ENCODE results near the gene DAPP1.

Gene DAPP1

GRCh38 chr4:99857307-99857706 lies 40.7 kb downstream of the DAPP1 start:
- no peak for DNase-seq

GRCh38 chr4:99859618-99860017 lies 43.0 kb downstream of the DAPP1 start:
- no peak for DNase-seq

GRCh38 chr4:99860521-99860920 lies 43.9 kb downstream of the DAPP1 start:
- DNase-seq = no peak

- DNase-seq = peak; percentile 90
Observed at GRCh38 chr4:99861120-99861905, 44.7 kb downstream of the DAPP1 start.

- DNase-seq = peak; percentile 25
Observed at GRCh38 chr4:99863804-99864203, 47.2 kb downstream of the DAPP1 start.

GRCh38 chr4:99868126-99868596 lies 51.5 kb downstream of the DAPP1 start:
- peak; percentile 94 for DNase-seq

GRCh38 chr4:99872570-99872969 lies 55.9 kb downstream of the DAPP1 start:
- DNase-seq = peak; percentile 44

GRCh38 chr4:99875071-99875470 lies 58.4 kb downstream of the DAPP1 start:
- no peak for DNase-seq

GRCh38 chr4:99876946-99877345 lies 60.3 kb downstream of the DAPP1 start:
- DNase-seq = no peak

- no peak for DNase-seq
Observed at GRCh38 chr4:99878604-99879003, 62.0 kb downstream of the DAPP1 start.

- DNase-seq = no peak
Observed at GRCh38 chr4:99879458-99879857, 62.8 kb downstream of the DAPP1 start.

GRCh38 chr4:99885063-99885664 lies 68.5 kb downstream of the DAPP1 start:
- peak; percentile 61 for DNase-seq

GRCh38 chr4:99885687-99886086 lies 69.1 kb downstream of the DAPP1 start:
- no peak for DNase-seq

GRCh38 chr4:99886146-99886545 lies 69.5 kb downstream of the DAPP1 start:
- no peak for DNase-seq

- DNase-seq = no peak
Observed at GRCh38 chr4:99887837-99888236, 71.2 kb downstream of the DAPP1 start.

GRCh38 chr4:99891351-99891750 lies 74.7 kb downstream of the DAPP1 start:
- no peak for DNase-seq

GRCh38 chr4:99893029-99893428 lies 76.4 kb downstream of the DAPP1 start:
- no peak for DNase-seq

- peak; percentile 4 for DNase-seq
Observed at GRCh38 chr4:99893839-99894160, 77.2 kb downstream of the DAPP1 start.

GRCh38 chr4:99894161-99894997 lies 77.8 kb downstream of the DAPP1 start, which contains the start of gene LAMTOR3:
Gene LAMTOR3 (minus strand): TSS chr4:99894427. CDS start chr4:99893963, 464 bp downstream.
- DNase-seq = peak; percentile 94

GRCh38 chr4:99894998-99895397 lies 78.4 kb downstream of the DAPP1 start:
- DNase-seq = no peak

- no peak for DNase-seq
Observed at GRCh38 chr4:99915449-99915848, 98.8 kb downstream of the DAPP1 start.

GRCh38 chr4:99917575-99917974 lies 100.9 kb downstream of the DAPP1 start:
- DNase-seq = no peak

GRCh38 chr4:99918656-99919055 lies 102.0 kb downstream of the DAPP1 start:
- DNase-seq = no peak
